Measurements from ENCODE around the gene NDUFS7.

NDUFS7 gene

GRCh38 chr19:1383312-1384084 lies at the start of gene NDUFS7:
Gene NDUFS7 (plus strand): TSS chr19:1383907. CDS start chr19:1383927, 20 bp downstream.
- peak; percentile 93 for DNase-seq (ENCODE audit: low read depth)

DNA sequence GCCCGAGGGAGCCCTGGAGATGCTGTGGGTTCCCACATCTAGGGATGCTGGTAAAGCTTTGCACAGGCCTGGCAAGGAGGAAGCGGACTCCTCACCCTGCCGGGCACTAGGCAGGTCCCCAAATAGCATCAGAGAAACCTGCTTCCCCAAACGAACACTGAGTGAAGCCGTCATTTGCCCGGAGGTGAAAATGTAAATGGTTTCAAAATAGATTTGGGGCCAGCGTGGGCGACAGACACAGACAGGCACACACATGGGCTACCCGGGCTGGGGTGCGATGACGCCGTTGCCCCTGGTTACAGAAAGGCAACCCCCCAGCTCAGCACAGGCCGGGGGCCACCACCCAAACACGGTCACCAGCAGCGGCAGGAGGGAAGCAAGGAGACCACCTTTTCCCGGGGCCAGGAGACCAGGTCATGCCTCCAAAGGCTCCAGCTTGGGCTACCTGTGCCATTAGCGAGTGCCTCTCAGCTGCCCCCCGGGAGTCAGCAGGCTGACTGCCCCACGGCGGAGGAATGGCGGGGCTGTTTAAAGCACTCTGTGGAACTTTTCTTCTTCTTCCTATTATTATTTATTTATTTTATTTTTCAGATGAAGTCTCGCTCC lies 47.5 kb upstream of the NDUFS7 start:
- no peak for DNase-seq (ENCODE audit: low read depth)

DNA sequence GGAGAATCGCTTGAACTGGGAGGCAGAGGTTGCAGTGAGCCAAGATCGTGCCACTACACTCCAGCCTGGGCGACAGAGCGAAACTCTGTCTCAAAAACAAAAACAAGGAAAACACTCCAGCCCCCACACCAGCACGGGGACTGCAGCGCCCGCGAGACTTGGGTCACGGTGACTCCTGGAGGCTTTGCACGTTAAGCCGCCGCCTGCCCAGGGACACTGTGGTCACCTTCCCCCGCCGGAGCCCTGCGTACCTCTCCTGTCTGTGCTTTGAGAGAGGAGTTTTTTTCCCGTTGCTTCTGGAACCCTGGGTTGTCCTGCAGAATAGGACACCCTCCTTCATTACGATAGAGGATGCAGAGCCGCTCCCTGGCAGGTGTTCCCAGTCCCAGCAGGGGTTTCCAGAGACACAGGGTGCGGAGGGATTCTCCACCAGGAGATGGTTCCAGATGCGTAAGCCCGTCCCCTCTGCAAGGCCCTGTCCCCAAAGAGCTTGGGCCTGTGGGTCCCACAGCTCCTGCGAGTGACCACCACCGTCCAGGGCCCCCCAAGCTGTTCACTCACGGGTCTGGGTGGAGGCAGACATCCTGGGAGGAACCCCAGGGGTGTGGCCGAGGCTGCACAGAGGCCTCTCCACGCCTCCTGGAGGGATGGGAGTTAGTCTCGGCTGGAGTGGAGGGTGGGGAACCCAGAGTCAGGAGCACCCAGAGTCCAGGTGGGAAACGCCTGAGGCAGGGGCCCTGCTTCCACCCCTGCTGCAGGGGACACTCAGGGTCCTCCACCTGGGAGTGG lies 42.8 kb upstream of the NDUFS7 start:
- DNase-seq (ENCODE audit: low read depth) = no peak

- DNase-seq (ENCODE audit: low read depth) = no peak
Measured at GRCh38 chr19:1343041-1343440, 40.7 kb upstream of the NDUFS7 start.

DNA sequence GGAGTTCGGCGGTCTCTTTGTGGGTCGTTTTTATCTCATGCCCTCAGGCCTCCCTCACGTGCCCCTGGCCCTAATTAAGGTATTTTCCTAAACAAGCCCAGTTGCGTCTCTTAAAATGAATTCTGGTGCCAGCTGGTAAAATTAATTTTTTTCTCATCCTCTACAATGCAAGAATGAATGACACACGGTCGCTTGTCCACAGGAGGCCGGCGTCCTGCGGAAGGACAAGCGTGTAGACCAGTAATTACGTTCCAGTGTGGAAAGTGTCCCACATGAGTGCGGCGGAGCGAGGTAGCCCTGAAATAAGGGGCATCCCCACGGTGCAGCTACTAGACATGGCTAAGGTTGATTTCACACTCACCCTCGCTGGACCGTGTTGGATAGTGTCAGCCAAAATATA lies 34.5 kb upstream of the NDUFS7 start:
- DNase-seq (ENCODE audit: low read depth) = no peak

GRCh38 chr19:1350867-1351266 lies 32.8 kb upstream of the NDUFS7 start:
- DNase-seq (ENCODE audit: low read depth) = no peak

DNA sequence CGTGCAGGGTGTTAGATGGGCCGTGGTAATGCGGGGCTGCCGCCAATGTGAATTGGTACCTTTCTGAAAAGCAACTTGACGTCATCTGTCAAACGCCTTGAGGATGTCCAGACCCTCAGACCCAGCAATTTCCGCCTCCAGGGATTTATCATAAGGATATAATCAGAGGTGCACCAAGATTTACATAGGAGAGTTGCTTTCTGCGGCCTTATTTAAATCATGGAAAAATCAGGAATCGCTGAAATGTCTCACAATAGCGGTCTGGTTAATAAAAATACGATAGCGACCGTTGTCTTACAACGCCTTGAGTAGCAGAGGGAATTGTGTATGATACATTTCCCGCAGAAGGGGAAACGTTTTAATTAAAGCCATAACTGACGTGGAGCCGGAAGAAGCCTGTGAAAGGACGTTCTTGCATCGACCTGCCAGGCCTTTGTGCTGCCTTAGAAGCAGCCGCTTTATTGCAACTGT lies 32.3 kb upstream of the NDUFS7 start:
- no peak for DNase-seq (ENCODE audit: low read depth)

GRCh38 chr19:1353144-1353543 lies 30.6 kb upstream of the NDUFS7 start:
- no peak for DNase-seq (ENCODE audit: low read depth)

DNA sequence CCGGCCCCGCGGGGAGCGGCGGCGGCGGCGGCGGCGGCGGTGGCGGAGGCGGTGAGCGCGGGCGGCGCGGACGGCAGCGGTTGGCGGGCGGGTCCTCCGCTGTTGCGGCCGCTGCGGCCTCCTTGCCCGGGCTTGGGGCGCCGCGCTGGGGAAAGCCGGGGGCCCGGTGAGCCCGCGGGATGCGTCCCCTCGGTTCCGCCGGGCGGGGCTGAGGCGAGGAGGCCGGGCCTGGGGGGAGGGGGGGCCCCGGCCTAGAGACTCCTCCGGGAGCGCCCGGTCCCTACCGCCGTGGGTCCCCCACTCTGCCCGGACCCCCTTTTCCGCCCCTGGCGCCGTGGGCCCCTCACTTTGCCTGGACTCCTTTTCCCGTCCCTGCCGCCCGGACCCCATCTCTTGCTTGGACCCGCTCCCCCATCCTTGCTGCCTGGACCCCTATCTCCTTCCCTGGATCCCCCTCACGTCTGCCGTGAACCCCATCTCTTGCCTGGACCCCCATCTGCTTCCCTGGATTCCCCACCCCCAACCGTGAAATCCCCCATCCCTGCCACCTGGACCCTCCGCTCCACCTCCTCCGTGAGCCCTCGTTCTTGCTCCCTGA lies 28.6 kb upstream of the NDUFS7 start:
- no peak for DNase-seq (ENCODE audit: low read depth)

- no peak for DNase-seq (ENCODE audit: low read depth)
Measured at GRCh38 chr19:1355568-1356507, 27.9 kb upstream of the NDUFS7 start.

- DNase-seq (ENCODE audit: low read depth) = no peak
Measured at GRCh38 chr19:1356508-1356865, 27.2 kb upstream of the NDUFS7 start.

DNA sequence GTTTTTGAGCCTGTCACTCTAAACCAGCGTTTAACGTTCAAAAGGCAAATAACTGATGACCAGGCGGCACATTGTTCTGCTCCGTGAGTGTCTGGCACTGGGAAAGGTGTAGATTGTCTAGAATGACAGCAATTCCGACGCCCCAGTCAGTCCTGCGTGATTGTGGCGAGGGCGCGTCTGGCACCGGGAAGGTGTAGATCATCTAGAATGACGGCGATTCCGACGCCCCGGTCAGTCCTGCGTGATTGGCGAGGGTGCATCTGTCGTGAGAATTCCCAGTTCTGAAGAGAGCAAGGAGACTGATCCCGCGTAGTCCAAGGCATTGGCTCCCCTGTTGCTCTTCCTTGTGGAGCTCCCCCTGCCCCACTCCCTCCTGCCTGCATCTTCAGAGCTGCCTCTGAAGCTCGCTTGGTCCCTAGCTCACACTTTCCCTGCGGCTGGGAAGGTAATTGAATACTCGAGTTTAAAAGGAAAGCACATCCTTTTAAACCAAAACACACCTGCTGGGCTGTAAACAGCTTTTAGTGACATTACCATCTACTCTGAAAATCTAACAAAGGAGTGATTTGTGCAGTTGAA lies 26.1 kb upstream of the NDUFS7 start:
- DNase-seq (ENCODE audit: low read depth) = no peak

DNA sequence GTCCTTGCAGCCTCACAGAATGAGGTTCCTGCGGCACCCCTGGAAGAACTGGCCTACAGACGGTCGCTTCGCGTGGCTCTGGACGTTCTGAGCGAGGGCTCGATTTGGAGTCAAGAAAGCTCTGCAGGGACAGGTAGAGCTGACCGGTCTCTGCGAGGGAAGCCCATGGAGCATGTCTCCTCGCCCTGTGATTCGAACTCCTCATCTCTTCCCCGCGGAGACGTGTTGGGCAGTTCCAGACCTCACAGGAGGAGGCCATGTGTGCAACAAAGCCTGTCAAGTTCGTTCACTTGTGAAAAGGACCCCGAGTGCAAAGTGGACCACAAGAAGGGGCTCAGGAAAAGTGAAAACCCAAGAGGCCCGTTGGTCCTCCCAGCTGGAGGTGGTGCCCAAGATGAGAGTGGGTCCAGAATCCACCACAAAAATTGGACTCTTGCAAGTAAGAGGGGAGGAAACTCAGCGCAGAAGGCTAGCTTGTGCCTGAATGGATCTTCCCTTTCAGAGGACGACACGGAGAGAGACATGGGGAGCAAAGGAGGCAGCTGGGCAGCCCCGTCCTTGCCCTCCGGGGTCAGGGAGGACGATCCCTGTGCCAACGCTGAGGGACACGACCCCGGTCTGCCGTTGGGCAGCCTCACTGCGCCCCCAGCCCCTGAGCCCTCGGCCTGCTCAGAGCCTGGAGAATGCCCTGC lies 23.4 kb upstream of the NDUFS7 start:
- no peak for DNase-seq (ENCODE audit: low read depth)

DNA sequence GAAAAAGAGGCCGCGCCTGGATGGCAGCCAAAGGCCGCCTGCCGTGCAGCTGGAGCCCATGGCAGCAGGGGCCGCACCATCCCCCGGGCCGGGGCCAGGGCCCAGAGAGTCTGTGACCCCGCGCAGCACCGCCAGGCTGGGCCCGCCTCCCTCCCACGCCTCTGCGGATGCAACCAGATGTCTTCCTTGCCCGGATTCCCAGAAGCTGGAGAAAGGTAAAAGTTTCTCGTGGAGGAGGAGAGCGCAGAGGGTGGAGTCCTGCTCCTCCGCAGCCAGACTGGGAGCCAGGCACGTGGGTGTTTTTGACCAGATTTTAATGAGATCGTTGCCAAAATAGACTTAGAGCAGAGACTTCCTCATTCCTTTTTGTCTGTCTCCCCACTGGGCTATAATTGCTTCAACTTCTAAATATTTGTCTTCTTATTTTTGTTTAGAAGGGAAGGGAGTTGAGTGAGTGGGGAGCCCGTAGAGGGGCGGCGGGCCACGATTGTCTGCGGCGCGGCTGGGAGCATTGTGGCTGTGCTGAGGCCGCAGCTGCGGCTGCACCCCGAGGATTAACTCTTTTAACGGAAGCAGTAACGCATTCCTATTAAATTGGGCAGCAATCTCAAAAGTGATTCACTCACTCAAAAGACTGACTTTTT lies 22.8 kb upstream of the NDUFS7 start:
- no peak for DNase-seq (ENCODE audit: low read depth)

GRCh38 chr19:1361601-1362386 lies 21.9 kb upstream of the NDUFS7 start:
- no peak for DNase-seq (ENCODE audit: low read depth)

GRCh38 chr19:1362387-1363257 lies 21.1 kb upstream of the NDUFS7 start:
- no peak for DNase-seq (ENCODE audit: low read depth)

- DNase-seq (ENCODE audit: low read depth) = peak; percentile 30
Measured at GRCh38 chr19:1363599-1363998, 20.1 kb upstream of the NDUFS7 start.

DNA sequence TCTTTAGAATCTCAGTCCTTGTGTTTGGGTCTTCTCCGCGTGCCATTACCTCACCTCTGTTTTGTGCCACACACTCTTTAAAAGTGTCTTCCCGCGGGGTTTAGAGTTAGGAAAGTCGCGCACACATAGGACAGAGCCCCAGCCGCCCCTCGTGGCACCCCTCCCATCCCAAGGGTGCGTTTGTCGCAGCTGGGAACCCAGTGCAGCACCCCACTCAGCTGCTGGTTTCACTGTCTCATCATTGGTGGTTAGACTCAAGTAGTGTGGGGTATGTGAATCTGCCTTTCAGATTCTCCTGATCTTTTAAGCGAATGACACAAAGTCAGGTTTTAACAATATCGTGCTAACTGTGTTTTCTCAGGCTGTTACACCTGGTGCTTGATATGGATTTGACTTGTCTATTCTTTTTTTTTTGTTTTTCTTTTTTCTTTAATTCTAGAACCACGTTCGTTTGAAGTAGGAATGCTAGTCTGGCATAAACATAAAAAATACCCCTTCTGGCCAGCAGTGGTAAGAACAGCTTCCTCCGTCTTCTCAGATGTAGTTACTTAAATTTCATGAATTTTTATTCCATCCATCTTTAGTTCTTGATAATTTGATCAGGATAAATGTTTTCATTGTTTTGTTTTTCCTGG lies 19.5 kb upstream of the NDUFS7 start:
- DNase-seq (ENCODE audit: low read depth) = no peak

Data from stimulated activated CD8-positive, alpha-beta memory T cell treated with anti-CD3 and anti-CD28 coated beads, Interleukin-12 subunit alpha, Interleukin-12 subunit beta, amount 100 ng/mL, for 1 hour (primary cell).